ENCODE results near the gene GATD1.

GATD1 gene

GRCh38 chr11:786235-787083 lies 9.2 kb upstream of the GATD1 start:
- TF ChIP-seq CTCF (IDR thresholded peaks at IDR 0.05; ENCODE audit: low read depth, low read length, missing control alignments): no peak
- no peak overlapping the region for H3K4me3 ChIP-seq (replicated peaks; ENCODE audit: low read depth, low read length)
- DNase-seq (ENCODE audit: extremely low read depth, low read depth): no peak

GRCh38 chr11:783581-784015 lies 6.3 kb upstream of the GATD1 start:
- peak; percentile 85 for DNase-seq (ENCODE audit: extremely low read depth, low read depth)

GRCh38 chr11:782264-783174 lies 5.2 kb upstream of the GATD1 start:
- no peak for DNase-seq (ENCODE audit: extremely low read depth, low read depth)
- TF ChIP-seq CTCF (IDR thresholded peaks at IDR 0.05; ENCODE audit: low read depth, low read length, missing control alignments): no peak
- no peak overlapping the region for H3K4me3 ChIP-seq (replicated peaks; ENCODE audit: low read depth, low read length)

More at GRCh38 chr11:783581-784015, 6.3 kb upstream of the GATD1 start:
- peak; percentile 91 for TF ChIP-seq CTCF (IDR thresholded peaks at IDR 0.05; ENCODE audit: low read depth, low read length, missing control alignments)
- no peak overlapping the region for H3K4me3 ChIP-seq (replicated peaks; ENCODE audit: low read depth, low read length)

- no peak overlapping the region for H3K4me3 ChIP-seq (replicated peaks; ENCODE audit: low read depth, low read length)
Observed at GRCh38 chr11:779955-780532, 2.8 kb upstream of the GATD1 start.

GRCh38 chr11:778976-779954 lies 2.0 kb upstream of the GATD1 start:
- TF ChIP-seq CTCF (IDR thresholded peaks at IDR 0.05; ENCODE audit: low read depth, low read length, missing control alignments): no peak
- H3K4me3 ChIP-seq (replicated peaks; ENCODE audit: low read depth, low read length): no peak overlapping the region
- no peak for DNase-seq (ENCODE audit: extremely low read depth, low read depth)

More at GRCh38 chr11:779955-780532, 2.8 kb upstream of the GATD1 start:
- TF ChIP-seq CTCF (IDR thresholded peaks at IDR 0.05; ENCODE audit: low read depth, low read length, missing control alignments): no peak
- no peak for DNase-seq (ENCODE audit: extremely low read depth, low read depth)
